Glomerular endothelial cell (primary cell): ENCODE data around the gene WDR89. TPM values are rescaled to one million over a fixed set of nuclear protein-coding genes. Genes with fewer than 3 reads are reported as not detected.
"Not testable (repeated sequence)": the region's sequence is repeated elsewhere in the genome, so short reads cannot be mapped to it uniquely, and the experiment has no call there.

ENCODE experiments used
- DNase-seq: peaks from one replicate; pipeline ENCODE4 v3.0.0-alpha.2; 2011; ENCODE audit warnings: low read depth, low spot score; ENCODE audit errors: extremely low read depth
- total RNA-seq: library from RNA; depleted of rRNA; stranded (reverse); fragments of >200 nt; gene quantifications from 2 replicates; pipeline ENCODE4 v1.2.3, GENCODE V29; 2015

The WDR89 gene
- total RNA-seq, 1 donor from 2014 or later, result 9.0 TPM

DNA sequence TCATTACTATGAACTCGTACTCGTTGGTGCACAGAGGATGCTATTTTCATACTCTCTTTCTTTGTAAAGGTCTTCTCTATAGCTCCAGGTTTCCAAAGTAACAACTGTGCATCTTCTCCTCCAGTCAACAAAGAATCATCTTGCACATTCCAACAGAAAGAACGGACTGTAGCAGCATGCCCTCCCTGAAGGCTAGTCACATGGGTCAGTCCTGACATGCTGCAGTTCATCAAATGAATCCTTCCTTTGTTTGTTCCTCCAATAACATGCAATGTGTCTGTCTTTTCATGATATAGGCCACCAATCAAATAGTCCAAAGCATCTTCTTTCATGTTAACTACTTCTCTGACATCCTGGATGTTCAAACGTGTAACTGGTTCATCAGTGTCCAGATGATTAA, 42.9 kb downstream of the WDR89 start:
- no peak for DNase-seq

DNA sequence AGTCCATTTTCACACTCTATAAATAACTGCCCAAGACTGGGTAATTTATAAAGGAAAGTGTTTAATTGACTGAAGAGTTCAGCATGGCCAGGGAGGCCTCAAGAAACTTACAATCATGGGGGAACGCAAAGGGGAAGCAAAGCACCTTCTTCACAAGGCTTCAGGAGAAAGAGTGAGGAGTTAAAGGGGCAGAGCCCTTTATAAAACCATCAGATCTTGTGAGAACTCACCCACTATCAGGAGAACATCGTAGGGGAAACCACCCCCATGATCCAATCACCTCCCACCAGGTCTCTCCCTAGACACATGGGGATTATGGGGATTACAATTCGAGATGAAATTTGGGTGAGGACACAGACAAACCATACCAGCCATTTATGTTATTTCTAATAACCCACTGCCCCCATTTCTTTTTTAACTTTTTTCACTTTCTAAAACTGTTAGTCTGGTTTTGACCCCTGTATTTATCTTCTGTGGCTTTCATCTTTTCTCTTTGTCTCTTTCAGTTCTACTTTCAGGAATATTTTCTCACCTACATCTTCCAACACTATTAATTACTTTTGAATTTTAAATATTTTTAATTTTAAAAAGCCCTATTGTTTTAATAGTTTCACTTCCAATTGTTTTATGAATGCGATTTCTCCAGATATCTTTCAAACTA, 44.5 kb downstream of the WDR89 start:
- no peak for DNase-seq

DNA sequence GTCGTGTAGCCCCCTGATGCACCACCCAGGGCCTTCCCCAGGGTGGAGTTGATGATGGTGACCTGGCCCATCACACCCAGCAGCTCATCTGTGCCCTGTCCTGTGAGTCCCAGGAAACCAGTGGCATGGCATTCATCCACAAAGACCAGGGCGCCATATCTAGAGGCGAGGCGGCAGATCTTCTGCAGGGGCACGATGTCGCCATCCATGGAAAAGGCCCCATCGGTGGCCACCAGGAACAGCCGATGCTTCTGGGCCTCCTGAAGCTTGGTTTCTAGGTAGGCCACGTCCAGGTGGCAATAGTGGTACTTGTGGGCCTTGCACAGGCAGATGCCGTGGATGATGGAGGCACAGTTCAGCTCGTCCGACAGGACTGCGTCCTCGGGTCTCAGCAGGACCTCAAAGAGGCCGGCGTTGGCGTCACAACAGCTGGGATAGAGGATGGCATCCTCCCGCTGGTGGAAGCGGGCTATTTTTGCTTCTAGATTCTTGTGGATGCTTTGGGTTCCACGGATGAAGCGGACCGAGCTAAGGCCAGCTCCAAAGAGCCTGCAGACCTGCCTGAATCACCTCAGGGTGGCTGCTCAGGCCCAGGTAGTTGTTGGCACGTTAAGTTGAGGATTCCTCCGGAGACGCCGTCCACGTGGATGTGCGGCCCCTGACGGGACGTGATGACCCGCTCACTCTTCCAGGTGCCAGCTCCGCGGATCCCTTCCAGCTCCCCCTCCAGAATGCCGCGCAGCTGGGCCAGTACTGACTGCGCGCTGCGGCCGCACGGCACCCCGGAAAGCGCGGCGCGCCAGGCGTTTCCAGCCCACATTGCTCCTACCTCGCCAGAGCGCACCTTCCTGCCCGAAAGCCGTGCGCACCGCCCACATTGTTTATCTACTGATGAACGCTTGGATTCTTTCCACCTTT, 47.0 kb downstream of the WDR89 start:
- no peak for DNase-seq

DNA sequence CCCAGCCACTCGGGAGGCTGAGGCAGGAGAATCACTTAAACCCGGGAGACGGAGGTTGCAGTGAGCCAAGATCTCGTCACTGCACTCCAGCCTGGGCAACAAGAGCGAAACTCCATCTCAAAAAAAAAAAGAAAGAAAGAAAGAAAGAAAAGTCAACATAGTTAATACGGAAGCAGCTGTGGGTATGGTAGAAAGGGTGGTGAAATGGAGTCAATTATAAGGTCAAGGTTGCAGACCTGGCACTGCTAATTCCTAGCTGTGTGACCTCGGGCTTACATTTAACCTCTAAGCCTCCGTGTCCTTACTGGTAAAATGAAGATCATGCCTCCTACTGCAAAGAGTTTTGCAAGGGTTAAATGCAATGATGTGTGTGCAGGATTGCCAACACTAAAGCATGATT, 58.6 kb downstream of the WDR89 start:
- not testable (repeated sequence) for DNase-seq

DNA sequence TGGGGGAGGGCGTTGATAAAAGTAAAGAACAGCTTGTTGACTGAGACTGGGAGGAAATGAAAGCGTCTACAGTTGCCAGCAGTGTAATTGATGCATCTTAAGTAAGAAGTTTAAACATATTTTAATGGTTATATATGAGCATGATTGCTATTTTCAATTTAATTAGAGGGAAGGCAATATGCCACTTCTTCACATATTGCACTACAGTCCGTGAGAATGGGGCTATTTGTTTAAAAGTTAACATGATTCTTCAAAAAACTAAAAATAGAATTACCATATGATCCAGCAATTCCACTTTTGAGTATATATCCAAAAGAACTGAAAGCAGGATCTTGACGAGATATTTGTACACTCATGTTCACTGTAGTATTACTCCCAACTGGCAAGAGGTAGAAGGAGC, 60.2 kb downstream of the WDR89 start:
- DNase-seq, result no peak

DNA sequence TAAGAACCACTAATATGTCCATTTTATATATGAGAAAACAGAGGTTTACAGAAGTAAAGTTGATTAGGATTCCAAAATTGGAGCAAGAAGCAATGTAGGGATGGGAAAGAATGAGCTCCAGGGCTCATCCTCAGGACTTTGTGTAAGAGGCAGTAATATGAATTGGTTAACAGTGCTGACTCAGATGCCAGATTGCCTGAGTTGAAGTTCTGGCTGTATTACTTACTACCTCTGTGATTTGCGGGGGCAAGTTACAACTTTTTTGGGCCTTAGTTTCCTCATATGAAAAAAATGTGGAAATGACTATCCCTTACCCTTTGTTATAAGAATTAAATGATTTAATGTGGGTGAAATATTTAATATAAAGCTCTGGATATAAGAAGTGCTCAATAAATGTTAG, 63.4 kb downstream of the WDR89 start:
- DNase-seq, result no peak

DNA sequence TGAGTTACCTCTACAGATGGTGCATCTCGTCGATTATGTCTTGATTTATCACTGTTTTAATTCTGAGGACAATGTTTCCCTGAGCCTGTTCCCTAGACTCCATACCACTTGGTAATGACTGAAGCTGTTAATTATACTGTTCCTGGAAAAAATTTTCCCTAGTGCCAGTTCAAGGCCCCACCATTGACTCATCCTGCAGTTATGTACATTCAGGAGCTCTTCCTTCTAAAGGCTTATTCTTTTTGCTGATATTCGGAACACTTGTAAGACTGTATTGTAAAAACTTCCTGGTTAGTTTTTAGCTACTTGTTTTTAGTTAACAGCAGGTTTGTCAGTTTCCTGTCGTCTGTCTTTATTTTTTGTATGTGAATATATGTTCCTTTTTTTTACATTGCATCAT, 68.1 kb downstream of the WDR89 start:
- peak; percentile 41 for DNase-seq

DNA sequence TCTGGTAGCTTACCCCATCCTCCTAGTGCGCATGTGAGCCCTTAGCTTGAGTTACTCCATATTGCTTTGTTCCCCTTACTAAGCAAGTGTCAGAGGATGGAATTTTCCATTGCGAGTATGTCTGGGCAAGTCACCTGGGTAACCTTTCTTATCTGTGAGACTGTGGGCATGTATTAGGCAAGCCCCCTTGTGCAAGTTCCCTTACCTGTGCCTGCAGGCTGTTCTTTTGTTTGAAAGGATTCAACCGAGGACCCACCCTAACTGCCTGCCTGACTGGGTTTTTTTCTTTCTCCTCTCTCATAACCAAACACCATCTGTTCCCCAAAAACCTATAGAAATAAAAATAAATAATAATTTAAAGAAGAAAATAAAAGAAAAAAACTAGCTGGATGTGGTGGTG, 76.2 kb downstream of the WDR89 start:
- DNase-seq, result no peak

DNA sequence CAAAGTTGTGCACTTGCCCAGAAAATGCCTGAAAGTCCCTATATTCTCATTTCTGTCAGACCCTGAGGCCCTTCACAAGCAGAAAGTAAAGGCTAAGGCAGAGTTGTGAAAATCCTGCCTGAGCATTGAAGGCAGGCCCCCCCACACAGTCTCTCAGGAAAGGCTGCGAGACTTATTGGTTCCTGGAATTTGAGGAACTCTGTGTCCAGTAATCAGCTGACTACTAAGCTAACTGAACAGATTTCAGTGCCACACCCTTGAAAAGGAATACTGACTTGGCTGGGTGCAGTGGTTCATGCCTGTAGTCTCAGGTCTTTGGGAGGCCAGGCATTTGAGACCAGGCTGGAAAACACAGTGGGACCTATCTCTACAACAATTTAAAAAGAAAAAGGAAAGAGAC, 77.4 kb downstream of the WDR89 start:
- no peak for DNase-seq

DNA sequence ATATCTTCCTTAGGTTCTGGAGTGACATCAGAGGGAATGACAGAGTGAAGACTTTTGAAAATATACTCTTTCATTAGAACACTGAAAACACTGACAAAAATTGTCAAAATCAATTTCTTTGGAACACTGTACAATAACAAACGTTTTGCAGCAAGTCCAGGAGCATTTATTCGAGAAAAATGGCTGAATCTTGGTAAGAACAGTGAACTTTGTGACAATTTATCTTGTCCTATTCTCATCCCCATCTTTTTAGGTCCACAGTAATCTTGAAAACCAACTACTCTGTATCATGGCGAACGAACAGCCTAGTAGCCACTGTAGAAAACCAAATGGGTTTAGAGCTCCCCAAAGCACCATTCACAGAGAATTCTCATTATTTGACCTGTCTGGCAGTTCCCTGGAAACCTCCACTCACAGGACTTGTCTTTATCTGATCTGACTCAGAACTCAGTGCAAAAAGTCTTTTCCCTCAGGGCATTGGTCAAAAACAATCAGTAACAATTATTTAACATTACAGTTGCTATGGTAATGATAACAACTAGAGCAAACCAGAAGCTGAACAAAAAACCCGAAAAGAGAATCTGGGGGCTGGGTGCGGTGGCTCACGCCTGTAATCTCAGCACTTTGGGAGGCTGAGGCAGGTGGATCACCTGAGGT, 78.2 kb downstream of the WDR89 start:
- DNase-seq, result no peak

DNA sequence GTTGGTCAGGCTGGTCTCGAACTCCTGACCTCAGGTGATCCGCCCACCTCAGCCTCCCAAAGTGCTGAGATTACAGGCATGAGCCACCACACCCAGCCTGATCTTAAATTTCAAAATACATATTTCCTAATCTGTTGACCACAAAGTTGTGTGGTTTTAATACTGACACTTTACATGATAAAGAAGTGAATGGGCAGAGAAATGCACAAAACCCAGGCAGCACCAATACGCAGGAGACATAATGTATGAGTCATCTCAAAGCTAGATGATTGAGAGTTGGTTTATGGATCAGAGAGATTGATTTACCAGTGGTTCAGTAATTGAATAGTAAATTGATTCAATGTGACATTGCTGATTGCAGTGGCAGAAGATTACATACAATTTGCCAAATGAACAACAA, 79.3 kb downstream of the WDR89 start:
- DNase-seq, result no peak

DNA sequence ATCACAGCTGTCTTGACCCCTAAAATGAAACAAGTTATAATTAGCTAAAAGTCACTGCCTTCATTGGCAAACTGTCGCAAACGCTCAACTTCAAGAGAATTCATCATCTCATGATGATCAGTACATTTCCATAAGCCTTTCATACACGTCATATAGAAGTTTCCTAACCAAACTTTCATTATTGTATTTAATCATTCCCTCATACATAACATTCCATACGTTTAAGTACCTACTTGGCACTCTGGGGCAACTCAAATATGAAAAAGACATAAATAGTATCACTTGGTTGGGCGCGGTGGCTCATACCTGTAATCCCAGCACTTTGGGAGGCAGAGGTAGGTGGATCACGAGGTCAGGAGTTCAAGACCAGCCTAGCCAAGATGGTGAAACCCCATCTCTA, 86.1 kb downstream of the WDR89 start:
- no peak for DNase-seq

DNA sequence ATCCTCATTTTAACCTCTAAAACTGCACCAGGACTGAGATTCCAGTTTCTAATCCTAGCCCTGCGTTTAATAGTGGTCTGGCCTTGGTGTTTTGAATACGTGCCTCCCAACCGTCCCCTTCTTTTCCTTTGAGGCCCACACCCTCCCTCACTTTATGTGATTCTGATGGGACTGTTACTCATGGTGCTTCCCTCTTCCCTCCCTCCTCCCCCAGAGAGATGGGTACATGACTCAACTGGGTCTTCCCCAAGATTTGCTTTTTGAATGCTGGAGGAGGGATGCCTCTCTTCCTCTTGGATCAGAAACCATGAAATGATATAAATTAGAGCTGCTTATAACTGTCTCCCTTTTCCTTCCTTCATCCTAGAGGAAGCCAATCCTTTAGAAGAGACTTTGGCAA, 90.3 kb downstream of the WDR89 start:
- no peak for DNase-seq

DNA sequence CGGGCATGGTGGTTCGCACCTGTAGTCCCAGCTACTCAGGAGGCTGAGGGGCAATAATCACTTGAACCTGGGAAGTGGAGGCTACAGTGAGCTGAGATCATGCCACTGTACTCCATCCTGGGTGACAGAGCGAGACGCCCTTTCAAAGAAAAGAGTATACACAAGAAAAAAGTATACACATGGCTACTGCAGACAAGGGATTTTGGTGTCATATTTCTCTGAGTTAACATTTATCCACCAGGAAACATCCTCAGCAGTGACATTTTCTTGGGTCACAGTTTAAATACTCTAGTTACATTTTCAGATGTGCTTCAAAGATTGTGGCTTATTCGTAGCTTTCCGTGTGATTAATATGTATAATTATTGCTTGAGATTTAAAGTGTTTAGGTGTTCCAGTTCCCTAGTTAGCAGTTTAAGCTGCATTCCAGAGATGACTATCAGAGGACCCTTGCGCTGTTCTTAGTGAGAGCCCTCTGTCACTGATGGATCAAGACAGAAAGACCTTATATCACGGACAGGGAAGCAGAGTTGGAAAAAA, 93.8 kb downstream of the WDR89 start:
- no peak for DNase-seq

Other genes starting within 250 kb of the WDR89 start
- gene PPP2R5E, start 98.5 kb downstream of the WDR89 start, total RNA-seq, result 30.8 and 35.3 TPM in 2 replicates
- 10.3 and 13.2 TPM in 2 replicates for gene SGPP1, start 86.2 kb upstream of the WDR89 start, total RNA-seq
- 15.9 and 35.6 TPM in 2 replicates for gene SYNE2, start 211.1 kb upstream of the WDR89 start, total RNA-seq